Activated B cell treated with CpG ODN at 0.5 μM for 24 hours (primary cell): ENCODE data around the gene MIB1. TPM values are rescaled to one million over a fixed set of nuclear protein-coding genes. Genes with fewer than 3 reads are reported as not detected.
A peak's percentile ranks its signal among the peaks of the same experiment; 100 is the strongest.

Experiments used
- ATAC-seq: fragments of 200-7000 bp; cut with Tn5 transposase; one replicate; pipeline ENCODE4 v1.10.0; 2021; ENCODE audit warnings: low read depth, mild to moderate bottlenecking, moderate library complexity
- CTCF ChIA-PET: fragments of 350-600 bp; sonication (Branson Sonifier 250); formaldehyde crosslinking; loops from one replicate; lab custom pipeline; 2021; ENCODE audit warnings: antibody characterized with exemption; lab: Charles Lee
- POLR2A ChIA-PET: fragments of 350-600 bp; sonication (Branson Sonifier 250); formaldehyde crosslinking; loops from one replicate; lab custom pipeline; 2021; ENCODE audit warnings: antibody characterized with exemption; lab: Charles Lee
- DNase-seq: peaks from one replicate; pipeline ENCODE4 v3.0.0; 2022
- H3K27ac Mint-ChIP-seq: one replicate; pipeline ENCODE4 v1.8.0; 2020; ENCODE audit warnings: mixed read lengths
- H3K27me3 Mint-ChIP-seq: one replicate; pipeline ENCODE4 v1.8.0; 2021; ENCODE audit warnings: mixed read lengths
- H3K36me3 Mint-ChIP-seq: one replicate; pipeline ENCODE4 v1.8.0; 2021; ENCODE audit warnings: low read depth, mixed read lengths
- H3K4me1 Mint-ChIP-seq: one replicate; pipeline ENCODE4 v1.8.0; 2021; ENCODE audit warnings: mixed read lengths
- H3K4me3 Mint-ChIP-seq: one replicate; pipeline ENCODE4 v1.8.0; 2020; ENCODE audit warnings: mild to moderate bottlenecking, mixed read lengths
- H3K9me3 Mint-ChIP-seq: one replicate; pipeline ENCODE4 v1.8.0; 2020; ENCODE audit warnings: mixed read lengths
- intact Hi-C: fragments of 100-400 bp; cut with micrococcal nuclease; formaldehyde crosslinking; loops from one replicate; pipeline ENCODE4 v1.15.1; 2024
- total RNA-seq: library from RNA; stranded (reverse); gene quantifications from 2 replicates; pipeline ENCODE4 v1.2.3, GENCODE V29; 2022
- TF ChIP-seq, protein P1 (sequence below): fragments of 200-600 bp; IDR thresholded peaks from one replicate; pipeline ENCODE4 v1.8.0; 2022; ENCODE audit warnings: antibody characterized with exemption, mild to moderate bottlenecking

MIB1 gene
- total RNA-seq, 1 donor from 2014 or later = 22.6 TPM

DNA sequence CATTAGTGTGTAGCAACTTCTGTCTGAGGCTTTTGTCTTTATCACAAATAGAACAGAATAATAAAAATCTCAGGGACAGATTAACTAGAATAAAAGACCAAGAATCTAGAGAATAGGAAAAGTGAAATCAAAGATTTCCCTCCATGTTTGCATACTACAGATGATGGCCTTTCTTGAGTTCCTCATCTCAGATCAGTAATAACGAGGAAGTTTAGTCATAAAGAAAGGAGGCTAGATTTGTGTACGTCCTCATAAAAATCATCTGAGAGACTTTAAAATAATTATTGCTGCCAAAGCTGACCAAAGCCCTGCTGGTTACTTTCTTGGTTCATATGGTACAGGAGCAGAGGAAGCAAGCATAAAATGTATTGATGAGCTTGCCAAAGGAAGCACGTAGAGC, 117.3 kb downstream of the MIB1 start:
- TF ChIP-seq, protein P1, sequence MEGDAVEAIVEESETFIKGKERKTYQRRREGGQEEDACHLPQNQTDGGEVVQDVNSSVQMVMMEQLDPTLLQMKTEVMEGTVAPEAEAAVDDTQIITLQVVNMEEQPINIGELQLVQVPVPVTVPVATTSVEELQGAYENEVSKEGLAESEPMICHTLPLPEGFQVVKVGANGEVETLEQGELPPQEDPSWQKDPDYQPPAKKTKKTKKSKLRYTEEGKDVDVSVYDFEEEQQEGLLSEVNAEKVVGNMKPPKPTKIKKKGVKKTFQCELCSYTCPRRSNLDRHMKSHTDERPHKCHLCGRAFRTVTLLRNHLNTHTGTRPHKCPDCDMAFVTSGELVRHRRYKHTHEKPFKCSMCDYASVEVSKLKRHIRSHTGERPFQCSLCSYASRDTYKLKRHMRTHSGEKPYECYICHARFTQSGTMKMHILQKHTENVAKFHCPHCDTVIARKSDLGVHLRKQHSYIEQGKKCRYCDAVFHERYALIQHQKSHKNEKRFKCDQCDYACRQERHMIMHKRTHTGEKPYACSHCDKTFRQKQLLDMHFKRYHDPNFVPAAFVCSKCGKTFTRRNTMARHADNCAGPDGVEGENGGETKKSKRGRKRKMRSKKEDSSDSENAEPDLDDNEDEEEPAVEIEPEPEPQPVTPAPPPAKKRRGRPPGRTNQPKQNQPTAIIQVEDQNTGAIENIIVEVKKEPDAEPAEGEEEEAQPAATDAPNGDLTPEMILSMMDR = no peak
- ChIA-PET CTCF (no interaction called here), POLR2A (interaction anchor here (0.5 to 0.7 kb wide), 2 partner anchors 116 to 257 kb away, joined by 3 to 5 read pairs; partner anchors contain the start of gene ESCO1)
- H3K27ac Mint-ChIP-seq = peak overlapping the region; percentile 81
- no peaks in the 10 kb centered on the region for H3K27me3 Mint-ChIP-seq
- no peaks in the 10 kb centered on the region for H3K9me3 Mint-ChIP-seq
- peaks cover 34% of the 10 kb centered on the region for H3K4me1 Mint-ChIP-seq
- intact Hi-C loops = loop anchor here (1.0 kb wide), 1 partner anchor 258 kb away; the partner anchor contains the start of gene ESCO1
- DNase-seq (no peak), ATAC-seq (peak; percentile 55)
- H3K4me3 Mint-ChIP-seq = peak overlapping the region; percentile 65
- H3K36me3 Mint-ChIP-seq = peaks cover 50% of the 10 kb centered on the region

DNA sequence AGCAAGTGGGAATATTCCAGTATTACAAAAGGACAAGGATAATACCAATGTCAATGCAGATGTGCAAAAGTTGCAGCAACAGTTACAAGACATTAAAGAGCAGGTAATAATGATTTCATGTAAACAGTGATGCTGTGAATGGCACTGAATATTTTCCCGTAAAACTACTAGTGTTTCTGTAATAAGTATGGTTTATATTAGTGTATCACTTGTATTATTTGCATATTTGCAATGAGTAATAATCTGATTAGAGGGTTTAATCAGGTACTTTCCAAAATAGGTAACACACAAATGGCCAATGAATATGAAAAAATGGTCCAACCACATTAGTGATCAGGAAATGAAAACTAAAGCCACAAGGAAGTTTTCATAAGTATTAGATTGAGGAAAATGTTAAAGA, 118.0 kb downstream of the MIB1 start:
- ChIA-PET POLR2A (interaction anchor here (0.5 to 1.1 kb wide), 2 partner anchors 116 to 258 kb away, joined by 3 to 5 read pairs; partner anchors contain the start of gene ESCO1), CTCF (no interaction called here)
- Mint-ChIP-seq H3K4me1 (peaks cover 27% of the 10 kb centered on the region), H3K27me3 (no peaks in the 10 kb centered on the region), H3K4me3 (no peak overlapping the region), H3K27ac (peak overlapping the region; percentile 24), H3K9me3 (no peaks in the 10 kb centered on the region), H3K36me3 (peaks cover 57% of the 10 kb centered on the region)
- TF ChIP-seq, protein P1 = no peak
- no peak for DNase-seq
- intact Hi-C loops = loop anchor here (1.0 kb wide), 1 partner anchor 258 kb away; the partner anchor contains the start of gene ESCO1
- peak; percentile 54 for ATAC-seq

DNA sequence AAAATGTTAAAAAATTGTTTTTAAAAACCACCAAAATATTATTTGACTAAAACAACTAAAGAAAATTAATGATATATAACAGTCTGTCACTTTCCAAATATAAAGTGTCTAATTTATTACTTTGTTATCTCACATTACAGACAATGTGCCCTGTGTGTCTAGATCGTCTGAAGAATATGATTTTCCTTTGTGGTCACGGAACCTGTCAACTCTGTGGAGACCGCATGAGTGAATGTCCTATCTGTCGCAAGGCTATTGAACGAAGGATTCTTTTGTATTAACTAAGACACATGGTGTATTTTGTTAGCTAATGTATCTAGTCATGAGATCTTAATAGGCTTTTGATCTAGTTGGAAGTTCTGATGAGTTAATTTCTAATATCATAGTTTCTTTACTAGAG, 123.8 kb downstream of the MIB1 start:
- Mint-ChIP-seq H3K27me3 (no peaks in the 10 kb centered on the region), H3K9me3 (no peaks in the 10 kb centered on the region), H3K36me3 (peaks cover 46% of the 10 kb centered on the region), H3K4me3 (no peak overlapping the region), H3K4me1 (peaks cover under 1% of the 10 kb centered on the region), H3K27ac (no peak overlapping the region)
- ATAC-seq (no peak), DNase-seq (no peak)
- TF ChIP-seq, protein P1 = no peak
- CTCF ChIA-PET = no interaction called here
- intact Hi-C loops = no loop called here
- POLR2A ChIA-PET = no interaction called here

DNA sequence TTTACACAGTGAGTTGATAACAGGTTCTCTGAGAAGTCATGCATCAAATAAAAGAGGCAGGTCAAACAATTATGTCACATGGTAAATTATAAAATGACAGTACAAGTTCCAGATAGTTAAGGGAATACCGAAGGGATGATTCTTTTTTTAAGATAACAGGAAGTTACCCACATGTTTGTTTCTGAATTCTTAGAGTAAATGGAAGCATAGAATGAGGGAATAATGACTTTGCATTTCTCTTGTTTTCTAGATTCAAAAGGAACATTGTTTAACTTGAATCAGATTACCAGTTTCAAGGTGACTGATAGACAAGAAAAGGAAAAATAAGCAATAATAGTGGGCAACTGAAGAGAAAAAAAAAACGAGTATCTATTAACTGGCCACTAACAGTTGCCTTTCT, 124.5 kb downstream of the MIB1 start:
- ATAC-seq = no peak
- H3K9me3 Mint-ChIP-seq = no peaks in the 10 kb centered on the region
- TF ChIP-seq, protein P1 = no peak
- H3K27me3 Mint-ChIP-seq = no peaks in the 10 kb centered on the region
- H3K36me3 Mint-ChIP-seq = peaks cover 41% of the 10 kb centered on the region
- CTCF ChIA-PET = no interaction called here
- no peak overlapping the region for H3K4me3 Mint-ChIP-seq
- H3K27ac Mint-ChIP-seq = no peak overlapping the region
- no peaks in the 10 kb centered on the region for H3K4me1 Mint-ChIP-seq
- POLR2A ChIA-PET = no interaction called here
- no peak for DNase-seq
- intact Hi-C loops = no loop called here

DNA sequence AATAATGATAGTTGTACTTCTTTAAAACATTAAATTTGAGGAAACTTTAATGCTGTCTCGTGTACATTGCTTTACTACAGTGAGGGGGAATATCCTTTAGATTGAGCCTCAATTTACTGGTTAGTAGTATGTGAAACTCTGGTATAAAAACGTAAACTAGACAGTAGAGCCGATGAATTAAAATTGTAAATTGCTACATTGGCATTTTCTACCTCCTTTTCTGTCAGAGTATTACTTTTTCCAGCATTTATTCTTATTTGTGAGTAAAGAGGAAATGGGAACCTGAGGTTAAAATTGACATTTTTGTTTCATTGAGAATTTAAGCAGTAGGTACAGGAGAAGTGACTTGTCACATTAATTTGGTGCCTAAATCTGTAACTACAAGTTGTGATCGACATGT, 128.2 kb downstream of the MIB1 start:
- Mint-ChIP-seq H3K27me3 (no peaks in the 10 kb centered on the region), H3K4me3 (no peak overlapping the region), H3K27ac (no peak overlapping the region), H3K36me3 (peaks cover 21% of the 10 kb centered on the region), H3K4me1 (no peaks in the 10 kb centered on the region), H3K9me3 (no peaks in the 10 kb centered on the region)
- intact Hi-C loops = no loop called here
- ATAC-seq (no peak), DNase-seq (no peak)
- TF ChIP-seq, protein P1 = no peak
- ChIA-PET CTCF (no interaction called here), POLR2A (no interaction called here)
